Mesendoderm (in vitro differentiated cells): ENCODE data around the gene CBFA2T3.

Experiments
- DNase-seq: peaks from one replicate; pipeline ENCODE4 v3.0.0; 2013
- H2AK5ac ChIP-seq: 2 replicates; pipeline ENCODE4 v1.6.1; 2013; ENCODE audit warnings: low read length, inconsistent platforms
- H2BK120ac ChIP-seq: 2 replicates; pipeline ENCODE4 v1.6.1; 2013; ENCODE audit warnings: low read depth, mild to moderate bottlenecking, low read length, moderate library complexity, mixed read lengths
- H2BK15ac ChIP-seq: replicated peaks from 2 replicates; pipeline ENCODE4 v1.6.1; 2013; ENCODE audit warnings: low read depth, mild to moderate bottlenecking, moderate library complexity
- H2BK5ac ChIP-seq: 2 replicates; pipeline ENCODE4 v1.6.1; 2013; ENCODE audit warnings: low read length, inconsistent platforms
- H3K18ac ChIP-seq: 2 replicates; pipeline ENCODE4 v1.6.1; 2013; ENCODE audit warnings: mild to moderate bottlenecking, low read length, mixed read lengths
- H3K23ac ChIP-seq: one replicate; pipeline ENCODE4 v1.6.1; 2013; ENCODE audit warnings: low read length
- H3K27ac ChIP-seq: 2 replicates; pipeline ENCODE4 v1.5.1; 2013; ENCODE audit warnings: low read depth, mild to moderate bottlenecking, inconsistent platforms, low read length, moderate library complexity
- H3K27me3 ChIP-seq: 2 replicates; pipeline ENCODE4 v1.6.1; 2013; ENCODE audit warnings: low read length, control low read depth, mild to moderate bottlenecking, inconsistent platforms; ENCODE audit not compliant: insufficient read depth, poor library complexity
- H3K36me3 ChIP-seq: 2 replicates; pipeline ENCODE4 v1.6.1; 2013; ENCODE audit warnings: low read length, inconsistent platforms; ENCODE audit not compliant: control insufficient read depth, insufficient read depth
- H3K4ac ChIP-seq: one replicate; pipeline ENCODE4 v1.6.1; 2013; ENCODE audit warnings: low read depth, mild to moderate bottlenecking, low read length, moderate library complexity
- H3K4me1 ChIP-seq: 2 replicates; pipeline ENCODE4 v1.6.1; 2013; ENCODE audit warnings: low read depth, low read length, inconsistent platforms; ENCODE audit not compliant: control insufficient read depth
- H3K4me2 ChIP-seq: 2 replicates; pipeline ENCODE4 v1.6.1; 2013; ENCODE audit warnings: low read length
- H3K4me3 ChIP-seq: 2 replicates; pipeline ENCODE4 v1.5.1; 2013; ENCODE audit warnings: mild to moderate bottlenecking, low read length
- H3K56ac ChIP-seq: one replicate; pipeline ENCODE4 v1.6.1; 2013; ENCODE audit warnings: low read length
- H3K79me1 ChIP-seq: 2 replicates; pipeline ENCODE4 v1.6.1; 2013; ENCODE audit warnings: low read length, inconsistent platforms
- H3K79me2 ChIP-seq: 2 replicates; pipeline ENCODE4 v1.6.1; 2013; ENCODE audit warnings: mild to moderate bottlenecking, low read length; ENCODE audit not compliant: control insufficient read depth, insufficient read depth
- H3K9ac ChIP-seq: 2 replicates; pipeline ENCODE4 v1.6.1; 2013; ENCODE audit warnings: low read length, inconsistent platforms
- H4K5ac ChIP-seq: one replicate; pipeline ENCODE4 v1.6.1; 2013; ENCODE audit warnings: low read length
- H4K8ac ChIP-seq: one replicate; pipeline ENCODE4 v1.6.1; 2013; ENCODE audit warnings: low read depth, mild to moderate bottlenecking, control low read depth, low read length, moderate library complexity
- WGBS: extraction: QIAGEN DNeasy Blood & Tissue Kit; methylation state at CpG from one replicate; pipeline ENCODE4 v1.1.7; 2013; ENCODE audit warnings: low lambda C conversion rate, missing lambda C conversion rate; ENCODE audit not compliant: insufficient coverage; ENCODE audit errors: extremely low coverage; 5-methylcytosine and 5-hydroxymethylcytosine counted together

The CBFA2T3 gene

DNA sequence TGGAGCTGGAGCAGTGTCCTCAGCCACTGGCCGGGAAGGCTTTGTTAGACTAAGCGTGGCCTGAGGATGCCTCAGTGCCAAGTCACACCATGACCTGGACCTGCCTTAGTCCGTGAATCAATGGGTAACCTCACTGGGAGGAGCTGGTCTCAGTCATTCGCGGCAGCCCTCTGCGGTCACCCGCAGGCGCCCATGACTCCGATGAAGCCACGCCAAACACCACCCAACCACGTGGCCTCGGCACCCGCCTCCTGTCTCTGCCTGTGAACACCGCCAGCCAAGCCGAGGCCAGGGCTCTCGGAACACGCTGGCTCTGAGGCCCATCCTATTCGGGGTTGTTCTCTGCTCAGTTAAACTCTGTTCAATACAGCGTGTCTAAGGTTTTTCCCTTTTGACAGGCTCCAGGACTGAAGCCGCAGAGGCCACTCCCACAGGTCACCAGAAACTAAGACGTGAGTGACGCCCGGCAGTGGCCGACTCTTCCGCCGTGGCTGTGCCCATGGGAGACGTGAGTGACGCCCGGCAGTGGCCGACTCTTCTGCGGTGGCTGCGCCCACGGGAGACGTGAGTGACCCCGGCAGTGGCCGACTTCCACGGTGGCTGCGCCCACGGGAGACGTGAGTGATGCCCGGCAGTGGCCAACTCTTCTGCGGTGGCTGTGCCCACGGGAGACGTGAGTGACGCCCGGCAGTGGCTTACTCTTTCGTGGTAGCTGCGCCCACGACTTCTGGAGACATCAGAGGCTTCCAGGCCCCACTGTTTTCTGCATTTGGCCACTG, 93.7 kb downstream of the CBFA2T3 start:
- Histone ChIP-seq H3K36me3 (no peaks in the 10 kb centered on the region), H4K5ac (no peak overlapping the region), H3K18ac (no peak overlapping the region), H3K79me1 (no peaks in the 10 kb centered on the region), H2BK15ac (no peak overlapping the region), H3K27me3 (no peaks in the 10 kb centered on the region), H3K56ac (no peak overlapping the region), H2BK5ac (no peak overlapping the region), H4K8ac (no peak overlapping the region), H3K9ac (no peak overlapping the region), H3K23ac (no peak overlapping the region), H3K4me1 (no peaks in the 10 kb centered on the region), H3K4ac (no peak overlapping the region), H3K4me3 (no peak overlapping the region), H2BK120ac (no peak overlapping the region), H3K79me2 (no peaks in the 10 kb centered on the region), H3K4me2 (no peak overlapping the region), H2AK5ac (no peak overlapping the region), H3K27ac (no peak overlapping the region)
- WGBS: no CpG with 5 or more reads among the region's 49 CpGs
- DNase-seq: no peak

GRCh38 chr16:88882358-88883030, 94.5 kb downstream of the CBFA2T3 start:
- Histone ChIP-seq H3K79me1 (no peaks in the 10 kb centered on the region), H2BK15ac (no peak overlapping the region), H2AK5ac (no peak overlapping the region), H3K36me3 (no peaks in the 10 kb centered on the region), H3K79me2 (no peaks in the 10 kb centered on the region), H2BK120ac (no peak overlapping the region), H3K4me3 (no peak overlapping the region), H3K18ac (no peak overlapping the region), H3K4ac (no peak overlapping the region), H3K27me3 (no peaks in the 10 kb centered on the region), H4K5ac (no peak overlapping the region), H4K8ac (no peak overlapping the region), H3K27ac (no peak overlapping the region), H3K4me2 (no peak overlapping the region), H3K4me1 (no peaks in the 10 kb centered on the region), H2BK5ac (no peak overlapping the region), H3K9ac (no peak overlapping the region), H3K23ac (no peak overlapping the region), H3K56ac (no peak overlapping the region)
- no peak for DNase-seq
- no CpG with 5 or more reads among the region's 26 CpGs for WGBS

DNA sequence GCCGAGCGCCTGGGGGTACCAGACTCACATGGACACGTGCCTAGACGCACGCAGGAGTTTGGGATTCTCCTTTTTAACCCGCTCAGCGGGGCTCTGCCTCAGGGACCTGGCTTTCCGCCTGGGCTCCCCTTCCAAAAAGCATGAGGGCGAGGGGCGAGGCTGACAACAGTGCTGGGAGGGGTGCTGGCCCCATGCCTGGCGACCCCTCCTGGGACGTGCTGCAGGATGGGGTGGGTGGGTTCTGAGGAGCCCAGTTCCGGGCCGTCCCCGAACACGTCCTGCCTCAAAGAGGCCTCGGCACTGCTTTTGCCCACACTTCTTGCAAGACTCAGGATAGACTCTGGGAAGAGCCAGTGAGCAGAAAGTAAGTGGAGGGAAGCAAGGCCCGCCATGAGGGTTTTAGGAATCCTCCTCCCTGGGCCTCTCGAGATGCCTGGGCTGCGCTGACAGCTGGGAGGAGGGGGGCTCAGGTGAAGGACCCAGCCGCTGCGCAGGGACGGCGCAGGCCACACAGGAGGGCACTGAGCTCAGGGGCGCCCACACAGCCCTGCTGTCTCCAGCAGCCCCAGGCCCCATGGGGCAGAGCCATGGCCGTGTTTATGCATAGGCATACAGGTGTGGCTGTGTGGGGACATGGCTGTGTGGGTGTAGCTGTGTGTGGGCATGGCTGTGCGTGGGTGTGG, 95.2 kb downstream of the CBFA2T3 start:
- no peak overlapping the region for H2BK15ac ChIP-seq
- no CpG with 5 or more reads among the region's 27 CpGs for WGBS
- no peak overlapping the region for H3K27ac ChIP-seq
- no peak overlapping the region for H2AK5ac ChIP-seq
- H4K8ac ChIP-seq: no peak overlapping the region
- H3K36me3 ChIP-seq: no peaks in the 10 kb centered on the region
- no peak overlapping the region for H3K4ac ChIP-seq
- H2BK5ac ChIP-seq: no peak overlapping the region
- H3K23ac ChIP-seq: no peak overlapping the region
- H3K27me3 ChIP-seq: no peaks in the 10 kb centered on the region
- H3K4me1 ChIP-seq: no peaks in the 10 kb centered on the region
- no peak overlapping the region for H2BK120ac ChIP-seq
- H4K5ac ChIP-seq: no peak overlapping the region
- no peak for DNase-seq
- no peak overlapping the region for H3K4me2 ChIP-seq
- no peak overlapping the region for H3K4me3 ChIP-seq
- H3K9ac ChIP-seq: no peak overlapping the region
- H3K79me2 ChIP-seq: no peaks in the 10 kb centered on the region
- H3K56ac ChIP-seq: no peak overlapping the region
- no peaks in the 10 kb centered on the region for H3K79me1 ChIP-seq
- no peak overlapping the region for H3K18ac ChIP-seq

DNA sequence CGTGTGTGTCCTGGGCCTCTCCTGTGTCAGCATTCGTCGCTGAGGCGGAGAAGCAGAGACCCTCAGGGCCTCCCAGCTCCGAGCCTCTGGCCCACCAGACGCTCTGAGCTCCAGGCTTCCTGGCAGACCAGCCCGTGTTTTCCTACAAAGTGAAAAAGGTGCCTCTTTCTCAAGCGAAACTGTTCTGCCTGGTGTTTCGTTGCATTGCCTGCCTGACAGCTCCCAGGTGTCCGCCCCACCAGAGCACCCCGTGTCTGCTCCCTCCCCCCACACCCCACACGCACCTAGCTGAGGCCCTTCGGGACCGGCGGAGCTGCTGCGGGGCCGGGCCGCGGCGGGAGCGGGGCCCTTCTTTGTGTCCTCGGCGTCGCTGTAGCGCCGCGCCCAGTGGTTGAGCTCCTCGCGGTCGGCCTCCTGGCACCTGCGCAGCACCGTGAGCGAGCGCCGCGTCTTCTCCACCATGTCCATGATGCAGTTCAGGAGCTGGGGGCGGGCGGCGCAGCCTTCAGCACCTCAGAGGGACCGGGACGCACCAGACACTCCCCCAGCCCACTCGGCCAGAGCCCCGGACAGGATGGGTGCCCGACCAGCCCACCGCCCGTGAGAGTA, 95.9 kb downstream of the CBFA2T3 start:
- Histone ChIP-seq H3K18ac (no peak overlapping the region), H2BK15ac (no peak overlapping the region), H3K4me3 (no peak overlapping the region), H3K4me1 (no peaks in the 10 kb centered on the region), H3K27me3 (no peaks in the 10 kb centered on the region), H4K5ac (no peak overlapping the region), H3K79me2 (no peaks in the 10 kb centered on the region), H3K23ac (peak overlapping the region; percentile 45), H2AK5ac (no peak overlapping the region), H4K8ac (no peak overlapping the region), H3K79me1 (no peaks in the 10 kb centered on the region), H3K9ac (no peak overlapping the region), H3K27ac (no peak overlapping the region), H3K4me2 (peak overlapping the region; percentile 9), H3K4ac (no peak overlapping the region), H2BK5ac (no peak overlapping the region), H3K36me3 (no peaks in the 10 kb centered on the region), H3K56ac (peak overlapping the region; percentile 34), H2BK120ac (no peak overlapping the region)
- DNase-seq: peak; percentile 16
- no CpG with 5 or more reads among the region's 46 CpGs for WGBS

DNA sequence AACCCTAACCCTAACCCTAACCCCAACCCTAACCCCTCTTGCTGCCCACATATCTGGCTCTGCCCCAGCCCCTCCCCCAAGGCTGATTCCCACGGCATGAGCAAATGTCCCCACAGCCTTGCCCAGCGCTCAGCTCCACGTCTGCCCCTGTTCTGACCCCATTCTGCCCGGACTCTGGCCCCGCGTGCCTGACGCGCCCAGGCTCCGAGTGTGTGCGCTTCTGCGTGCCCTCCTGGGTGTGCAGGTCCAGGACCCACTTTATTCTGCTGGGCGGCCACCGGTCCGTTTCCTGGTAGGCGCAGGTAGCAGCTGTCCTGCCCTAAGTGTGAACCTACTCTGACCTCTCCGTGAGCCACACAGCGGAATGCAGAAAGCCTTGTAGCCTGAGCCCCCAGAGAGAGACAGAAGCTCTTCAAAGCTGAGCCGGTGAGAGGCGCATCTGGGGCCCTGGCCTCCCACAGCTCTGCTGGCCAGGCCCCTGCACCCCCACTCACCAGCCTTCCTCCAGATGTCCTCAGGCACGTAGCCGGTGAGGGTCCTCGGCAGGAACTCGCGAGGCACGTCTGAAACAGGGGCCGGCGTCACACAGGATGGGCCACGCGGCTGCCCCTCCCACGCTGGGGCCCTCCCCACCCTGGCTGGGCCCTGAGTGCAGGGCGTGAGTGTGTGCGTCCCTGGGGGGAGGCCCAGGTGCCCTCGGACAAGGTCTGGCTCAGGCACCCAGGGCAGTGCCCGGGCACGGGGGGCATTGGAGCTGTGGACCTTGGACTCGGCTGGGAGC, 96.6 kb downstream of the CBFA2T3 start:
- no peak overlapping the region for H3K4me2 ChIP-seq
- H3K36me3 ChIP-seq: no peaks in the 10 kb centered on the region
- DNase-seq: no peak
- H4K8ac ChIP-seq: no peak overlapping the region
- no peak overlapping the region for H2AK5ac ChIP-seq
- H2BK5ac ChIP-seq: no peak overlapping the region
- H3K4me3 ChIP-seq: no peak overlapping the region
- no peaks in the 10 kb centered on the region for H3K4me1 ChIP-seq
- H3K18ac ChIP-seq: no peak overlapping the region
- H3K79me1 ChIP-seq: no peaks in the 10 kb centered on the region
- H3K56ac ChIP-seq: peak overlapping the region; percentile 34
- no peaks in the 10 kb centered on the region for H3K27me3 ChIP-seq
- no peak overlapping the region for H3K9ac ChIP-seq
- no peaks in the 10 kb centered on the region for H3K79me2 ChIP-seq
- H3K4ac ChIP-seq: no peak overlapping the region
- no peak overlapping the region for H2BK15ac ChIP-seq
- H3K27ac ChIP-seq: no peak overlapping the region
- no peak overlapping the region for H3K23ac ChIP-seq
- no peak overlapping the region for H4K5ac ChIP-seq
- H2BK120ac ChIP-seq: no peak overlapping the region
- WGBS: no CpG with 5 or more reads among the region's 36 CpGs
